Fibroblast of mammary gland (primary cell): ENCODE measurements around the gene GPATCH3.
"Not testable (repeated sequence)": the region's sequence is repeated elsewhere in the genome, so short reads cannot be mapped to it uniquely, and the experiment has no call there.

Source experiments
- DNase-seq: peaks from one replicate; pipeline ENCODE4 v3.0.0-alpha.2; 2010; ENCODE audit warnings: low read depth
- H3K4me3 ChIP-seq: 2 replicates; pipeline ENCODE4 v1.5.1; 2011; ENCODE audit warnings: low read depth, mild to moderate bottlenecking, low read length, moderate library complexity; ENCODE audit not compliant: control insufficient read depth
- CTCF ChIP-seq: conservative IDR thresholded peaks from 2 replicates; pipeline ENCODE4 v1.5.1; 2011; ENCODE audit warnings: low read depth, low read length, inconsistent platforms; ENCODE audit not compliant: control insufficient read depth, insufficient read depth

The GPATCH3 gene

DNA sequence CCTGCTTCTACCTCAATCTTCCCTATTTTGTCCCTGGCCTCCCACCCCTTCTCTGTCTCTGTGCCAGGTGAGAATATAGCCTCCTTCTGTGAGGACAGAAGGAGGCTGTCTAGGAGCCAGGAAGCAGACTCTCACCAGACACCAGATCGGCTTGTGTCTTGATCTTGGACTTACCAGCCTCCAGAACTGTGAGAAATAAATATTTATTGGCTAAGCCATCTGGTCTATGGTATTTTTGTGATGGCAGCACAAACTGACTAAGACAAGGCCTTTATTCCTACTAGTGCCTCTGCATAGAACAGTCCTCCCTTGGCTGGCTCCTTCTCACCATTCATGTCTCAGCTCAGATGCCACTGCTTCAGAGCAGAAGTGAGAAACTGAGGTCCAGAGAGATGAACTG lies 12.0 kb downstream of the GPATCH3 start:
- TF ChIP-seq CTCF, result no peak
- no peak overlapping the region for H3K4me3 ChIP-seq
- no peak for DNase-seq

- peak; percentile 65 for DNase-seq
- peak; percentile 58 for TF ChIP-seq CTCF
- no peak overlapping the region for H3K4me3 ChIP-seq
Observed at GRCh38 chr1:26887125-26887524, 13.1 kb downstream of the GPATCH3 start.

- H3K4me3 ChIP-seq, result no peak overlapping the region
- no peak for DNase-seq
- no peak for TF ChIP-seq CTCF
Observed at GRCh38 chr1:26882696-26883463, 17.4 kb downstream of the GPATCH3 start.

GRCh38 chr1:26881611-26882010 lies 18.7 kb downstream of the GPATCH3 start:
- H3K4me3 ChIP-seq, DNase-seq: not testable (repeated sequence)

- no peak for TF ChIP-seq CTCF
- no peak overlapping the region for H3K4me3 ChIP-seq
- no peak for DNase-seq
Observed at GRCh38 chr1:26879793-26880192, 20.5 kb downstream of the GPATCH3 start.

DNA sequence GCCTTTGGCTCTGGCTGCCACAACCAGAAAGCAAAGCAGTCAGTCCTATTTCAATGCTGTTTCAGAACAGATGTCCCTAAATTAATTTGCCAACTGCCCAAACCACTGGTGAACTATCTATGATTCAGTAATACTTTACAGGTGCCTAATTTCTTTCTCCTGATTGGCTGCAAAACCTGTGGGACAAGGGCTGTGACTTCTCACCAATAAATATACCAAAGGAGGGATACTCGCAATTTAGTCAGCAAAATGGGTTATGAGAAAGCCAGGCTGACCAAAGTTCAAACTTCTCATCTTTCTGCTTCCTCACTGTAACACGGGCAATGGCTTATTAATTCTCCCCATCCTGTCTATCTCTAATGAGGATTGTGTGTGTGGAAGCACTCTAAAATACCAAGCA lies 22.9 kb downstream of the GPATCH3 start:
- H3K4me3 ChIP-seq, result no peak overlapping the region
- no peak for TF ChIP-seq CTCF
- no peak for DNase-seq

DNA sequence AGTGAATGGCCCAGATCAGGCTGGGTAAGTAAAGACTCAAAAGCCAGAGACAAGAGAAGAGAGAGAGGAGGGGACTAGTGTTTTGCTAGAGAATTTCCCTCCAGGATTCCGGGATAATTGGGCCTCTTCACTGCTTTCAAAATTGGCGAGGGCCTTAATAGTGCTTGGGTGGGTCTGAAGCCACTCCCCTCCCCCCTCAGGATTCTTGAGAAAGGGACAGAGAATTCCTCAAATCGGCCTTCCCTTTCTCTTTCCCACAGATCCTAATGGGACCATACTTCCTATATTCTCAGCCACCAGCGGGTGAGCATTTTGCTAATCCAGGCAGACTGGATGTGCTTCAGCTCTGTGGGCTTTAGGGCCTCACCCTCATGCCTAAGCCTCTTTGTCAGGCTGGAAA lies 25.4 kb downstream of the GPATCH3 start:
- DNase-seq, result no peak
- no peak overlapping the region for H3K4me3 ChIP-seq
- no peak for TF ChIP-seq CTCF

DNA sequence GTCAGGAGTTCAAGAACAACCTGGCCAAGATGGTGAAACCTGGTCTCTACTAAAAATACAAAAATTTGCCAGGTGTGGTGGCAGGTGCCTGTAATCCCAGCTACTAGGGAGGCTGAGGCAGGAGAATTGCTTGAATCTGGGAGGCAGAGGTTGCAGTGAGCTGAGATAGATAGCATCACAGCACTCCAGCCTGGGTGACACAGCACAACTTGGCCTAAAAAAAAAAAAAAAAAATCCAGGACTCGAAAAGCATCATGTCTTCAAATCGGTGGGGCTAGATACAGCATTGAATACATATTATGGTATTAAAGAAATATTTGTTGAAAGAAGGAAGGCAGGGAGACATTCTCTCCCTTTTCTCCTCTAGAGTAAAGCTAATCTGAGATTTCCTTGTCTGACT lies 27.2 kb downstream of the GPATCH3 start:
- DNase-seq, H3K4me3 ChIP-seq: not testable (repeated sequence)
